Fibroblast of skin of right biceps (primary cell): ENCODE data around the gene MKNK1.
A peak's percentile ranks its signal among the peaks of the same experiment; 100 is the strongest.

Experiments used
- DNase-seq: peaks from one replicate; pipeline ENCODE4 v3.0.0-alpha.2; 2013

The MKNK1 gene

GRCh38 chr1:46557403-46557802 is 46.7 kb downstream of the MKNK1 start:
- no peak for DNase-seq

- DNase-seq = peak; percentile 42
Measured at GRCh38 chr1:46556822-46557221, 47.2 kb downstream of the MKNK1 start.

DNA sequence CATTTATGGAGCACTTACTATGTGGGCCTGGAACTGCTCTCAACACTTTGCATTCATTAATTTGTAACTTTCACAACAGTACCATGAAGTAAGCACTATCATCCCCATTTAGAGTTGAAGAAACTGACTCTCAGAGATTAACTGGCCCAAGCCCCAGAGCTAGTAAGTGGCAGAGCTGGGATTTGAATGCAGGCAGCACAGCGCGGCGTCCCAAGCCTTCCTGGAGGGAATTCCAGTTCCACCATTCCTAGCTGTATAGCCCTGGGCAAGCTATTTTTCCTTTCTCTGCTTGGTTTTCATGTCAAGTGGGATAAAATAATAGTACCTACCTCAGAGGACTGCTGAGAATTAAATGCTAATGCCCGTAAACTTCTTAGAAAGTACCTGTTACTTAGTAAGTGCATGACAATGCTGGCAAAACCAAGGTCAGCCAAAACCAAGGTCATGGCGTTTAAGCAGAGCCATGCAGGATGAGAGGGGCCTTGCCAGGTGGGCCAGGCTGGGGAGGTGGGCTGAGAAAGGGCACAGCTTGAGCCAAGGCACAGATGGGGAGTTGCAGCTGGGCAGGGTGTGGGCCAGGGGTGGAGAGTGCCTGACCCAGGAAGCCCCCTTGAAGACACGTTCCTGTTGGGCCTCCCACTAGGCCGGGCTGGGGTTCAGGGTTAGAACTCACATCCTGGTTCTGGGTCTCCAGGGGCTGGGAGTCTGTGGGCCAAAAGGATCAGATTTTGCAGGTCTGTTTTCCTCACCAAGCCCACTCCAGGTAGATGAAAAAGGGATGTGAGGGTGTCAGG is 48.0 kb downstream of the MKNK1 start:
- DNase-seq = no peak

DNA sequence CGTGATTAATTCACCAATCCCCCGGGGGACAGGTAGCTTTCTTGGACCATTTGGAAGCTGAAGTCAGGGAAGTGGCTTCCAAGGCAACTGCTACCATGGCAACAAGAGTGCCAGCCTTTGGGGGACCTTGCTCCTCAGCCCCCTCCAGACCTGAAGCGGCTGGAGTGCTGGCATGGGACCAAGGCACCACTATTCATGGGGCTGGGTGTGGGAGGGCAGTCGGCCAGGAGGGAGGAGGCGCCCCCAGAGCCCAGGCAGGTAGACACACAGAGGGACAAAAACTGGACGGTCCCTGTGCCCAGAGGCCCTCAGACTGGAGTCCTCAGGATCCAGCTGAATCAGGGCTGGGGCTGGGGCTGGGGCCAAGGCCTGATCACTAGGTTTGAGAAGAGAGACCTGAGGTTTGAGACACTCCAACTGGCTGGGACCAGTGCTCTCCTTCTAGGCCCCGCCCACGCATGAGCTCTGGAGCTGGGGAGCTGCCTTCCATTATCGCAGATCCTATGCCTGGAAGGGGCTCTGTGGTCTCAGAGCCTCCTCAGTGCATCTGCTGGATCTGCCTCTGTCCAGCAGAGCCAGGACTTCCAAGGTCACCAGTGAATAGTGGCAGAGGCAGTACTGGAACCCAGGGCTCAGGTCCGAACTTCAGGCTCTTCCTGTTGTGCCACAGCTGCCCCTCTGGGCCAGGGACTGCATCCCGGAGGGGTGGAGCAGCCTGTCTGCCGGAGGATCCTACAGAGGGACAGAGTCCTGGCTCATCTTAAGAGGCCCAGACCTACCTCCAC is 49.3 kb downstream of the MKNK1 start:
- DNase-seq = no peak

DNA sequence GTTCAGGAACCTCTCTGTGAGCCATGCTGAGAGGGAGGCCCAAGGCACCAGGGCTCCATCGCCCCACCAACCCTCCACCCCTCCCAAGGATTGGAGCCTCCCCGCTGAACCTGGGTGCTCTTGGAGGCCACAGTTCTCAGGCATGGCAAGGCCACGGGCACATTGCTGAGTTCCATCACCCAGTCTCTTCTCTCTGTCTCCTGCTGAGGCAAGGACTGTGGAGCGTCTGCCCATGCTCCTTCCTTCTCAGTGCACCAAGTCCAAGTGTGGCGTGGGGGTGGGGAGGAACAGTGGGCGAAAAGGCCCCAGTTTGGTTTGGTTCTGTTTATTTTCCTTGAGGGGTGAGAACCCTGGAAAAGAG is 49.9 kb downstream of the MKNK1 start:
- no peak for DNase-seq

- DNase-seq = no peak
Measured at GRCh38 chr1:46553506-46553905, 50.6 kb downstream of the MKNK1 start.

GRCh38 chr1:46552357-46553237 is 51.5 kb downstream of the MKNK1 start:
- no peak for DNase-seq

- DNase-seq = no peak
Measured at GRCh38 chr1:46551597-46552095, 52.4 kb downstream of the MKNK1 start, which contains the start of gene KNCN. KNCN (minus strand) TSS chr1:46551647; CDS start chr1:46551215, 432 bp downstream.

GRCh38 chr1:46550751-46551231 is 53.3 kb downstream of the MKNK1 start:
- DNase-seq = no peak

- DNase-seq = peak; percentile 36
Measured at GRCh38 chr1:46549697-46550681, 54.1 kb downstream of the MKNK1 start.

- peak; percentile 49 for DNase-seq
Measured at GRCh38 chr1:46547481-46548383, 56.3 kb downstream of the MKNK1 start.

GRCh38 chr1:46546210-46546609 is 57.9 kb downstream of the MKNK1 start:
- DNase-seq = no peak

DNA sequence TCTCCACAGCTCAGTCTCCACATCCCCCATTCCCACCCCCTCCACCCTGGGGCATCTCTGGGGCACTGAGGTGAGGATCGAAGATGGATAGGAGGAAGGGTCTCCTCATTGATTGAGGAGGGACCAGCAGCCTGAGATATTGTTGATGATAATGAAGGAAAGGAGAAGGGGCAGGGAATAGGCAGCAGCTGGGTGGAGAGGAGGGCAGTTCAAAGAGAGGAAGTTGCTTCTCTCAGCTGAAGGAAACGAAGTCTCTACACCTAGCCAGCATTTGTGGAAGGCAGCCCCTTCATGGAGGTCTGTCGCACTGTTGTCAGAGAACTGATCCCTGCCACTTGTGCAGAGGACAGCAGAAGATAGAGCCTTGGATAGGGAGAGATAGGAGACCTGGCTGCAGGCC is 58.3 kb downstream of the MKNK1 start:
- DNase-seq = no peak

DNA sequence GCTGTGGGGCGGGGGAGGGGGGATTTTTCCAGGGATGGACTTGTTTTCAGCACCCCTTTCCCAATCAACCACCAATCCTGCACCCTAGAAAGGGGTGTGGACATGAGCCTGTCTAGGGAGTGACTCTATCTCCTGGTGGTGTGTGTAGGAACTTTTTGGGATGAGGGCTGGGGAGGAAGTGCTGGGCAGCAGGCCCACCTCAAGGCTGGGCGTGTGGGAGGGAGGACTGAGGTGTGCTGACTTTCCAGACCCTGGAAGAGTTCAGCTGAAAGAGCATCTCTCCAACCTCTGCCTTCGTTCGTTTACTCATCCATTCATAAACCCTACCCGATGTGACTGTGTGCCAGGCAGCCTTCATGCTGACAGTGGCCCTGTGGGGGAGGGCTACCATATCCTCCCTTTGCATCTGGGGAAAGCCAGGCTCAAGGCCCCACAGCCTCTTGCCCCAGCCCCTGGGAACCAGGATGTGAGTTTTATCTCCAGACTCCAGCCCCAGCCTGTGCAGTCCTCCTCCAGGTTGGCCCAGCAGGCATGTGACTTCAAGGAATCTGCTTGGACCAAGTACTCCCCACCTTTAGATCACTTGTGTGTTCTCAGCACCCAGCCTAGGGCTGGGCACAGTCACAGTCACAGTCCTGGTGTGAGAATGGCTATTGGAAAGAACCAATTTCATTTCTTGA is 59.4 kb downstream of the MKNK1 start:
- DNase-seq = no peak

DNA sequence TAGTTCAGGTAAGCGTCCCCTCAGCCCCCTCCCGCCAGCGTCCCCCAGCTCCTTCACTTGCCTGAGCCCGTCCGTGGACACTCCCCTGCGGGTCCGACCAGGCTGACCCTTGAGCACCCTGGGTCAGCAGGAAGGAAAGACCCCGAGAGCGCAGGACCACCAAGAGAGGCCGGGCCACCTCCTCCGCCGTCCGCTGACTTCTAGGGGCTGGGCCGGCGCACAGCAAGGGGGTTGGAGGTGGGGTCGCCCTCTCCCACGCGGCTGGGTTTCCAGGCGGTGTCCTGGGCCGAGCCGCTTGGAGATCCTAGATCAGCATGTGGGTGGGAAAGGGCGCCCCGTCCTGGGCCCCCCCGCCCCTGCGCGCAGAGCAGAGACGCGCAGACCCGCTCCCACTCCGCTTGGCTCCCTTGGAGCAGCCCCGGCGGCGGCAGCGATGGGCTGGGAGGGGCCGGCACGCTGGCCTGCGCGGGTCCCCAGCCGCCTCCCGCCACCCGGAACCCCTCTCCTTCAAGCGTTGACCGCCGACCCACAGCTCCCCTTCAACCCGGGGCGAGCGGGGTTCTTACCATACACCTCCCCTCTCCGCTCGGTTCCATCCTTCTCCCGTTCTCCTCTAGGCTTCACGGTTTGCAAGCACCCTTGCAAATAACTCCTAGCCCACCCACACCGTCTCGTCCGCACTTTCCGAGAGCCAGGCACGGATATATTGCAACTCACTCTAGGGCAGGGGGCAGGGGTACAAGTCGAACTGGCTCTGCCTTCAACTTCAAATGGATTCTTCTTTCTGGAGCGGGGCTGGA is 60.1 kb downstream of the MKNK1 start:
- DNase-seq = no peak

- DNase-seq = no peak
Measured at GRCh38 chr1:46543382-46543760, 60.7 kb downstream of the MKNK1 start.

DNA sequence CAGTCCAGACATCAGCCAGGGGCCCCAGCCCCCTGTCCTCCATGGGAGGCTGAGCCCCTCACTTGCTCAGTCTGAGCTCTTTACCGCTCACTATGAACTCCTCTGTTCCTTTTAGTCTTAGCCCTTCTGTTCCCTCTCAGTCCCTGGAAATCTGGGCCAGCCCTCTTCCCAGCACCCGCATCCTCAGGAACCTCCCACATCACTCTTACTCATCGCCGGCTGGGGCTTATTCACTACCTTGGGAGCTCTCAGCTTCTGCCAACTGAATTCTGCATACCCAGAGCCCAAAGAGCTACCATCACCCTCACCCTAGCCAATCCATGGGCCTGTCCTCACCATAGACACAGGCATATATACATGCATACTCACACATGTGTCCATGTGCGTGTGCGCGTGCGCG is 64.1 kb downstream of the MKNK1 start:
- DNase-seq = peak; percentile 73

- DNase-seq = no peak
Measured at GRCh38 chr1:46538147-46538546, 65.9 kb downstream of the MKNK1 start.

GRCh38 chr1:46537651-46538050 is 66.4 kb downstream of the MKNK1 start:
- DNase-seq = no peak
